Keratinocyte (primary cell): ENCODE measurements around the gene TMEM132C.

Experiments used
- CTCF ChIP-seq, 3 experiments: IDR thresholded peaks in 1 of 3; conservative IDR thresholded peaks in 1 of 3; optimal IDR thresholded peaks in 1 of 3; 2 replicates in 2 of 3; 3 replicates in 1 of 3; pipeline versions ENCODE3 to v1.5.1; 2011; ENCODE audit warnings: low read length in 3 of 3, mild to moderate bottlenecking in 3 of 3, moderate library complexity in 2 of 3, control low read depth in 1 of 3, inconsistent platforms in 1 of 3; ENCODE audit not compliant: insufficient read depth in 2 of 3; ENCODE audit errors: extremely low read depth in 1 of 3
- EZH2 ChIP-seq: IDR thresholded peaks from one replicate; pipeline ENCODE4 v1.6.1; 2012; ENCODE audit warnings: inconsistent platforms, mild to moderate bottlenecking, low read length, moderate library complexity

GRCh38 chr12:128639089-128639488 lies 372.1 kb downstream of the TMEM132C start:
- no peak for TF ChIP-seq CTCF (optimal IDR thresholded peaks at IDR 0.05 in 1 of 3, IDR thresholded peaks at IDR 0.05 in 1 of 3, conservative IDR thresholded peaks at IDR 0.05 in 1 of 3; ENCODE audit: extremely low read depth in 1 of 3, insufficient read depth in 2 of 3, low read length in 3 of 3)
- no peak for TF ChIP-seq EZH2
